ENCODE measurements around the gene PMP22.

The PMP22 gene

DNA sequence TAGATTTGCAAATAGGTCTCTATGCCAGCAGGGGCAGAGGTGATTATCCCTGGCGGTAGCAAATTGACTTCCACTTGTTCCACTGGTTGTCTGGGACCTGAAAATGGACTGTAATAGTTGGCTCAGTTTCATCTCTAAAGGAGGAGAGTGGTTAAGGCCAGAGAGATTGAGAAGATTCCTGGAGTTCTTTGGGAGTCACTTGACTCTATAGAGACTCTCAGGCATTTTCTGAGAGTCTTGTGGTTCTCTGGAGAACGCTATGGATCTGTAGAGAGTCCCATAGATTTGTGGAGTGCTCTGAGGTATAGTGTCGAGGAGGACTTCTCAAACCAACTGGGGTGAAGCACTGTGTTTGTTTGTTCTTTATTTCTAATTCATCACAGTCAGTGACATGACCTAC lies 8.9 kb upstream of the PMP22 start:
- no peak for DNase-seq (ENCODE audit: low read depth)

DNA sequence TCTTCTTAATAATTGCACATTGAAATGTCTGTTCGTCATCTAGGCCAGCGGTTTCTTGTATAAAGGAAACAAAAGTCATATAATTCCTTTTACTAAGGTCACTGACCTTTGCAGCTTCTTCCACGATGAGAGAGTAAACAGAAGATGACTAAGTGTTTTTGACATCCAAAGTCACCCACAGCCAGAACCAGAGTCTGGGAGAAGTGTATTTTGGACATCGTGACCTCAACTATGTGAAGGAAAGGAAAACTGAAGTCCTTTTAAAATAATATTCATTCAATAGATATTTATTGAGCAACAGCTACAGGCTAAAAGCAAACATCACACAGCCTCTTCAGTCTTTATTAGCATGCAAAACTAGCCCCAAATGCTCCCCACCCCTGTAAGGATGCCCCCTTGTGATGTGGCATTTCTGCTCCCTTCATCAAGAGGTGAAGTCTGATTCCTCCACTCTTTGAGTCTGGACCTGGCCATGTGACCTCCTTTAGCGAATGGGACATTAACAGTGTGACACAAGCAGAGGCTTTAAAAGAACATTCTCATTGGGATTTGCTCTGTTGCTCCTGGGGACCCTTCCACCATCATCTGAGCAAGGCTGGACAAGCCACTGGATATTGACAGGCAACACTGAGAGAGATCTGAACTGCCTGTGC lies 8.1 kb upstream of the PMP22 start:
- no peak for DNase-seq (ENCODE audit: low read depth)

DNA sequence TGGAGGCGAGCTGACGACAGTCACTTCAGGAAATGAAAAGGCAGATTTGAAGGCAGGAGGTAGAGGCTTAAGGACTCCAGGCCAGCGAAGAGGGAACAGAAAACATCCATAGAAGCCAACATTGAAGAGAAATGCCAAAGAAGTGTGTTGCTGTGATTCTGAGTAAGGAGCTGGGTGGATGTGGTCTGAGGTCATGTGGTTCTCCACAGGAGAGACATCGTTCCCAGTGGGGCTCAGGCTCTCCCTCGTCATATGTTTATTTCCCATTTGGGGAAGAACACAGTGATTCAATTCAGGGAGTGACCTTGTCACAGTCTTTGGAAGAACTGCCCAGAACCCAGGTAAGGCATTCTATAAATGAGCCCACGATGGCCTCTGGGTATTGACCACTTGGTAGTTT lies 6.6 kb upstream of the PMP22 start:
- no peak for DNase-seq (ENCODE audit: low read depth)

DNA sequence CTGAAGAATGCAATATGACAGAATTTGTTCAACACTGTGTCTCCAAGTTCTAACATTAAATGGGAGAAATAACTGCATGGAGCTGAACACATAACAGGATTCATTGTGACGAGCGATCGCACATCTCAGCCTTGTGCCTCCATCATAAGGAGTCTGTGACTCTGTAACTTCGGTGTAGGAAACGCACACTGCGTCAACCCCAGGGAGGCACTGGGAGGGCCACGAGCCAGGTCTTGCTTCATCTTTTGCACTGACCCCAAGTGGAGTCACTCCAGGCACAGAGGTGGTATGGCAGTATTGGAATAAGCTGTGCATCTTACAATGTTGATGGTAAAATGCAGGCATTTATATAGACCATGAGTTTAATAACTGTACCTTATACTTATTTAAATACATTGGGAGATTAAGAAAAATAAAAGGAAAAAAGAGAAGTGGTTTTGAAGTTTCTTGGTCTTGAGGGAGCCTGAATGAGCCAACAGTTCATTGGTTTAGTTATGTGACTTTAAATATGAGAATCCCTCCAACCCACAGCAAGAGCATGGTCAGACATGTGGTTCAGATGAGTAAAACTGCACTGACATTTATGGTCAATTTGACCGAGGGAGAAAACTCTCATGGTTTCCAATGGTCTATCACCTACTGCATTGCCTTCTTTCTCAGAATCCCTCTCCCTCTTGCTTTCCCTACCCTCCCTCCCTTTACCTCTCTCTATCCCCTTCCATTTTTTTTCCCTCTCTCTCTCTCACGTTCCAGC lies 5.7 kb upstream of the PMP22 start:
- DNase-seq (ENCODE audit: low read depth) = no peak

DNA sequence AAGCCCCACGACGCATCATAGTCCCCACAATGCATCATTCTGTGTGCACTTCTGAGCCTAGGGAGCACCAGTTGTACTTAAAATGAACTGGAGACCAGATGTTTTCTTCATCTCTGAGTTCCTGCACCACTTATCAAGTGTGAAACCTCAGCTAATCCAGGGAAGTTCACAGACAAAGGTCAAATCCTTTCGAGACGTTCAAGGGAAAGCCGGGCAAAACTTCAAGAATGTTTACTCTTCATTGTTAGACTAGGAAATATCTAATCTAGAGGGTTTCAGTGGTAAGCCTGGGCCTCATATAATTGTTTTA lies 4.6 kb upstream of the PMP22 start:
- DNase-seq (ENCODE audit: low read depth) = no peak

DNA sequence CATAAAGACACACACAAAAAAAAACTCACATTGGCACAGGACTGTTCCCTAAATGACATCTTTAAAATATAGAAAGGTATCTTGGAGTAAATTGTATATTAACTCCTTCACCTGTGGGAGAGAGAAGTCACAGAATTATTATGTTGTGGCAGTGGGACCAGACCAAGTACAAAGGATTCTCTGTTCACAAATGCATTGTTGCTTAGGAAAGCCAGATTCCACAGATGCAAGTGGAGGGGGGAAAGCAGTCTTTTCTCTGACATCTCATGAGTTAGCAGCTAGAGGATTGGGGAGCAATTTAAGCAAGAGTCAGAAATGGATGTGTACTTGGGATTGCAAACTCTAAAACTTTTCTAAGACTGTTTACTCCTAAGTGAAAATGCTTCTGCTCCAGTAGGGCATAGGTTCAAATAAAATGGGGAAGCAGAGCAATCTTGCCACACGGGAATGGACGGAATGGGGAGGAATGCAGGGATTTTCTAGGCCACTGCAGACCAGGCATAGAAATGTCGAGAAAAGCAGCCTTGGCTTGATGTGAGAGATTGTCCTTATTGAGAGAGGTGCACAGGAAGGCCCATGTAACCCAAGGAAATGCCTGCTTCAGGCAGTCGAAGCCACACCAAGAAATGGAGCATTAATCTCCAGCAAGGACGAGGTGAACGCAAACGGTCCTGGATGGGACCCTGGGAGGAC lies 4.1 kb upstream of the PMP22 start:
- DNase-seq (ENCODE audit: low read depth) = no peak

DNA sequence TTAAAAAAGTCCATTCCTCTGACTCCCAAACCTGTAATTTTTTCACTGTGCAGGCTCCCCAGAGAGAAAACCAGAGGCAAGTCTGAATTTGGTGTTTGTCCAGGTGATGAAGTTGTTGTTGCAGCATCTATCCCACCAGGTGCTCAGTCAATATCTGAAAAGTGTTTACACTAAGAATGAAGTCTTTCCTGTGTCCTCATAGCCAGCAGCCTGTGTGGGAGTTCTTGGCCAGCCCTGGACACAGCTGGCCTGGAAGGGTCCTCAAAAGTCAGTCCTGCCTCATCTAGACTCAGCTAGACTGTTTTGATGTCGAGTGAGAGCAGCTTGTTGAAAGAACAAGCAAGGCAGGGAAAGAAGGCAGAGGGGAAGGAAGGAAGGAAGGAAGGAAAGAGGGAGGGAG lies 3.3 kb upstream of the PMP22 start:
- DNase-seq (ENCODE audit: low read depth) = no peak

DNA sequence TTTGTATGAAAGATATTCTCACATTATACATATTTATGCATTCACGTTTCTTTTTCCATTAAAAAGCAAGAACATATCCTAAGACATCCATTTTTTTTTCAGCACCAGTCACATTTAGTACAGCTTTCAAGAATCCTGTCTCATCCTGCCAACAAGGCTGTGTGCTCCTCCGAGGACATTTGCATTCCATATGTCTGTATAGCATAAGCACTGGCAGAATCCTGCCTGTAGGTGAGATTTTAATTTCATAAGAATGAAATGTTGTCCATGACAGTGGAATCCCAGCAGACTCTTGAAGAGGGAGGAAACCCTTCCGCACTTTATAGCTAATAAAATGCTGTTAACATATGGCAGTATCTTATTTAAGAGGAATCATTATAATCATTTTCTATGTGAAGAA lies 2.9 kb upstream of the PMP22 start:
- DNase-seq (ENCODE audit: low read depth) = no peak

DNA sequence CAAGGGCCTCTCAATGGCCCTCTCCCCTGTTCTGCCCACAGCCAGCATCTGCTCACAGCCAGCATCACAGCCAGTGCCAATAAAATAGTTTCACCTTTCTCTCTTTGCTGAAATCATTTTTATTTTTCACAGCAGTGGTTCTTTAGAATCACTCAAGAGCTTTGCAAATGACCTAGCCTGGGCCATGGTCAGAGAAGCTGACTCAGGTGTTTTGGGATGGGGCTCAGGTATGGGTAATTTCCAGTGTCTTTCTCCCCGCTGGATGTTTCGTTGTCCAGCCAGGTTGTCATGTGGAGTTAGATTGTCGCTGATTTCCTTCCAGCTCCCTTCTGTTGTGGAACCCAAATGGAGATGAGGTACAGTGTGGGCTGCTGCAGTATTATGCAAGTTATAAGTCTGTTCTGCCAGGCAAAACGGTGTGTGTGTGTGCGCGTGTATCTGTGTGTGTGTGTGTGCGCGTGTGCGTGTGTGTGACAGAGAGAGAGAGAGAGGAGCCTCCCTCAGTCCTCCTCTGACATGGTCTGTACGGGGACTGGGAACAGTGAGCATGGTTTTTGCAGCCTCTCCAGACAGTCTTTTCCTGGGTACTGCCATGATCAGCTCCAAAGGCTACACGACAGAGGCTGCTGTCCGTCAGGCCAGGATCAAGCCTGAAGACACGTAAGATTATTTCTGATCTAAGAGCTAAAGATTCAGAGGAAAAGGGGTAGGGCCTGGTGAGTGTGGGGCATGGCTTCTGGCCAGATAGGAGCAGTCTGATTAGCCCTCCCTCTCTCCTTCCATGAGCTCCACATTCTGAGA lies 1.4 kb upstream of the PMP22 start:
- no peak for DNase-seq (ENCODE audit: low read depth)

DNA sequence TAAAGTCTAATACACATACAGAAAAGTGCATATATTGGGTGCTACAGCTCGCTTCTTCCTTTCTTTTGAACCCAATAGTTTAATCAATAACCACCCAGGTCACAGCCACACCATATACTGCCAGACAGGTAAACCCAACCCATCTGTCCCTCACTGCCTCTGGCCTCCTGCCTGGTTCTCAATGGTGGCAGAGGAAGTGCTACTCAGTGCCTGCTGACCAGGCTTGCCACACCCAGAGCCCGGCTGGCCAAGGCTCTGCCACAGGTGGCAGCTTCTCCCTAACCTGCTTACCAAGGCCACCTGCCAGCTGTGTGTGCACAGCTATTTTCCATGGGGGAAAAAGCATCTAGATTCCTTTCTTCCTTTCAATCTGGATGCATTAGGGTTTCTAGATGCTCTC lies 584 bp downstream of the PMP22 start:
- no peak for DNase-seq (ENCODE audit: low read depth)

DNA sequence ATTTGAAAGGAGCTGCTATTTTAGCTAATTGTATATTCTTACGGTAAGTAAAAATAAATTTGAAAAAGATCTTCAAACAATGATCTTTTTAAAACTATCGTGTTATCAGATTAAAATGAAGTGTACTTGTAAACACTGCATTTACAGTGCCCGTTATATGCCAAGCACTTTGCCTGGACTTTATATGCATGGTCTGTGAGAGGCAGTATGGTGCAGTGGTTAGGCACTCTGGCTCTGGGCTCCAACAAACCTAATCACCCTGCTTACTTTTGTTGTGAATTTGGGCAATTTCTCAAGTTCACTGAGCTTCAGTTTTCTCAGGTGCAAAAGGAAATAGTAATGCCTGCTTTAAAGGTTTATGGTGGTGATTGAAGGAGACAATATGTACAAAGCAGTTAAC lies 1.4 kb downstream of the PMP22 start:
- DNase-seq (ENCODE audit: low read depth) = no peak

DNA sequence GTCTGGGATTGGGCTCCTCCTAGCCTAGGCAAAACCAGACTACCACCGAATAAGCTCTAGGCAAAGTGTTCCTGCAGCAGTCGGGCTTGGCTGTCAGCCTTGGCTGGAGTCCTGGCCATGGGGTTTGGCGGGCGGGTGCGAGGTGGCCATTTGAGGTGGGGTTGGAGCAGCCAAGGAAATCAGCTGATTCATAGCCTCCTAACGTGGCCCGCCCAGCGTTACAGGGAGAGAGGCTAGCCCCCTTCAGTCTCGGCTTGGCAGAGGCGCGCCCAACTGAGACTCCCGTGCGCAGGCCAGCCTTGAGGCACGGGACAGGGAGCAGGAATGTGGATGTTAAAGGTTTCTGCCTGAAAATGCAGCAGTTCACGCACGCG lies 1.9 kb downstream of the PMP22 start:
- DNase-seq (ENCODE audit: low read depth) = no peak

DNA sequence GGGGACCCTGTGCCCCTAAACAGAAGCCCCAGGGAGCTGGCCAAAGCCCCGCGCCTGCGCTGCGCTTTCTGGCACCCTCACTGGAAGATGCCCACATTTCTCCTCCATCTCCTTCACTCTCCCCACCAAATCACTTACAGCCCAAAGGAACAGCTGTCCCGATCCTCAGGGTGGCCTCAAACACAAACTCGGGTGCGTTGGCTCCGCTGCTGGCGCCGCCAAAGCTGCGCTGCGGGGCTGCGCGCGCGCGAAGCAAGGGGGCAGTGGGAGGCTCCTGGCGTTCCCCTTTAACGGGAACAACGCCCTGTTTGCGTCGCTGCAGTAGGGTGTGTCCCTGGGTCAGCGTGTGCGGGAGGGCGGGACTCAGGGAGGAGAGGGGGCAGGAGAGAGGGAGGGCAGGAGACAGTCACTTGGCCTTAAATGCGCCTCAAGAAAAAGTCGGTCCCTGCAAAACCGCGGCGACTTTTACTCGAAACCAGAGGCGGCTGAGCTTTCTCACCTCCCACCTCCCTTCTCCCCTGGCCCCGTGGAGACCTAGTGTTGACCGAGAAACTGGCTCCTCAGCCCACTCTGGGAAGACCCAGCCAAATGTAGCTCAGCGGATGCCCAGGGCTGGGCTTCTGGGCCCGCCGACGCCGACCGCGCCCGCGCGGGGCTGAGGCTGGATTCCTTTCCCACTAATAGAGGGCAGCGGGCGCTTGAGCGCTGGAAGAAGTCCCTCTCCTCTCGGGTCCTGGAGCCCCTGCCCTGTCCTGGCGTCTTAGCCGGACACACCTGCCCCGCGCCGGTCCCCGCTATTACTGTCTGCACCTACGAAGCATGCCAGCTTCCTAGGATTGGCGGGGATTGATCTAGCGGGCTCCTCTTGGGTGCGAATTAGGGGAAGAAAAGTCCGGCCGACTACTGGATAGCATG lies 2.6 kb downstream of the PMP22 start:
- no peak for DNase-seq (ENCODE audit: low read depth)

DNA sequence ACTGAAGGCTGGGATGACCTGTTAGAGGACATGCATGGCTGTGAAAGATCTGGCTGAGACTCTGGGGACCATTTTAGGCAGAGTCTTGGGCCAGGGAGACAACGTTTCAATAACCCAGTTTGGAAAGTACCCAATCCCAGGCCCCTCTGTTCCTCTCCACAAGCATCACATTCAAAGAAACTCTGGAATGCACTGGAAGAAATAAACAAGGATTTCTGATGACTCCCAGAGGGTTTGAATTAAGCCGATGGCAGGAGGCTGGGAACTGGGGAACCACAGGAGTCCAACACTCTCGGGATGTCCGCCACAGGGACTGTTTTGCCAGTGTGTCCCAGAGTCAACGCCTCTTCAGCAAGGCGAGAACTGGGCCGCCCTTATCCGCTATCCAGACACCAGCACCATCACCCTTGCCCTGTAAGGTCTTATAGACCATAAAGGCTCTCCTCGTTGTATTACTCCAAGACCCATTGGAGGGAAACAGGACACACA lies 3.3 kb downstream of the PMP22 start:
- DNase-seq (ENCODE audit: low read depth) = no peak

DNA sequence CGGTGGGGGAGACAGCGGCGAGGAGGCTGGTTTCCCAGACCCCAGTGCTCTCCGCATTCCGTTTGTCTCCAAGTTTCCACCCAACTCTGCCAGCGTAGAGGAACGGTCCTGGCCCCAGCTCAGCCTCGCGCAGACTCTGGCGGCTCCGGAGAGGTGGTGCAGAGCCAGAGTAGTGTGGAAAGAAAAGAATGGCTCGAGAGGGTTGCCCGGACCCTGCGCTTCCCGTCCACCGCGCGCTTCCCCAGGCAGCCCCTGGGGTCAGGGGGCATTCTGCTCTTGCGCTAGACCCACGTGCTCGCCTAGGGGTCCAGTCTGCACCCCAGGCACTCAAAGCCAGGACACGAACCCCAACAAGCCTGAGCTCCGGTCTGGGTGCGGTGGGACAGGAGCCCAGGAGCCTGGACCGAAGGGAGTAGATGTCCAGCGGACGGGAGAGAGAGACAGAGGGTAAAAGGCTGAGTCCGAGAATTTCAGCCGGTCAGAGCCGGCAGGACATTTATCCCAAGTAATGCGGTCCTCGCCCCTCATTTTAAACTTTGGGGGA lies 3.8 kb downstream of the PMP22 start:
- DNase-seq (ENCODE audit: low read depth) = no peak

DNA sequence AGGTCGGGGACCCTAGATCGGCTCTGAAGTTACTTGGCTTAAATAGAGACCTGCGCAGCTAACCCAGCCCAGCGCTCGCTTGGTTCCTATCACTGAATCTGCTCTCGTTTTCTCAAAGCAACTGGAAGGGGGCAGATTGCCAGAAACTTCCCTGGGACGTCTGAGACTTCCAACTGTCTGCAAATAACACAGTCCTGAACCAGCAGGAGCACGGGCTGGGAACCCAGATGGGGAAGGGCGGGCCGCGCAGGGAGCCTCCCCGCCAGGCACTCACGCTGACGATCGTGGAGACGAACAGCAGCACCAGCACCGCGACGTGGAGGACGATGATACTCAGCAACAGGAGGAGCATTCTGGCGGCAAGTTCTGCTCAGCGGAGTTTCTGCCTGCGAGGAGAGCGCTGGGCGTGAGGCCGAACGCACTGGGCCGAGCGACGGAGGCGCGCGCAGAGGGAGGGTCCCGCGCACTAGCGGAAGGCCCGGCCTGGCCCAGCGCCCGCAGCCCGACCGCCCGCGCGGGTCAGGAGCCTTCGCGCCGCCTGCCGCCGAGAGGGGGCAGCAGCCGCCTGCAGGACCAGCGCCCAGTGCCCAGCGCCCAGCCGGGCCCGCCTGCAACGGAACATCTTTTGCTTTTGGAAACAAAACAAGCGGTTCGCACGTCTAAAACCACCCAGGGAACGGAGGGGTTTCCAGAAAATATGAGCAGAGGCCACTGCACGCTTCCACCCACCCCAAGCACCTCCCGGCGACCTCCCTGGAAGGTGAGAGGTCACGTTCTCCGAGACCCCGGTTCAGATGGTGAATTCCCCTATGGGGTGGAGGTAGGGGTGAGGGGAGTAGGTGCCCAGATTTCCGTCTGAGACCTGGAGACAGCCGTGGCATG lies 4.5 kb downstream of the PMP22 start:
- DNase-seq (ENCODE audit: low read depth) = peak; percentile 19

DNA sequence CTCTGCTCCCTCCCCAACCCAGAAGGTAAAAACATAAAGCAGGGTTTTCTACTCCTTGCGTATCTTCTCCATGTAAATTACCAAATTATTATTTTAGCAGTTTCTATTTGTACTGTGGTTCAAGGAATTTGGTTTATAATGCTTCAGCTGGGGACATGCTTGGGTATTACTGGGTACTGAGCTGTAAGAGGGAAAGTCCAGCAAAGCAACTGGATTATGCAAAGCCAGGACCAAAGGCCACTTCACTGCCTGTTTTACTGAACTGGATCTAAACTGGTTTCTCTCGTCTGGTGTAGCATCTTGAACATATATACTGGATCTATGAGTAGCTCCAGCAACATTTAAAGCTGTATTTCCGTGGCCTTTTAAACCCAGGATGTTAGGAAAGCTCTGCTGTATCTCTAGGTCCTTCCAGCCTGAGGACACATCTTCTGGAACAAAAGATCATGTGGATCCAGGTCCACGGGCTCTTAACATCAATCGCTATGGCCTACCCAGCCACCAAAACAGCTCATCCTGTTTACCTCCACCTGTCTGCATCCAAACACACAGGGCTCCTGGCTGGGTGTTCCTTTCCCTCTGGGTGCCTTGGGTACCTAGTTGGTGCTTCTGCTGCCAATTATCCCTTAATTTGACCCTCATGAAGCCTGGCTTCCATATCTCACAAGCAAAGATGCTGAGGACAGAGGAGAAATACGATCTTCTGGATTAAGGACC lies 7.2 kb downstream of the PMP22 start:
- no peak for DNase-seq (ENCODE audit: low read depth)

DNA sequence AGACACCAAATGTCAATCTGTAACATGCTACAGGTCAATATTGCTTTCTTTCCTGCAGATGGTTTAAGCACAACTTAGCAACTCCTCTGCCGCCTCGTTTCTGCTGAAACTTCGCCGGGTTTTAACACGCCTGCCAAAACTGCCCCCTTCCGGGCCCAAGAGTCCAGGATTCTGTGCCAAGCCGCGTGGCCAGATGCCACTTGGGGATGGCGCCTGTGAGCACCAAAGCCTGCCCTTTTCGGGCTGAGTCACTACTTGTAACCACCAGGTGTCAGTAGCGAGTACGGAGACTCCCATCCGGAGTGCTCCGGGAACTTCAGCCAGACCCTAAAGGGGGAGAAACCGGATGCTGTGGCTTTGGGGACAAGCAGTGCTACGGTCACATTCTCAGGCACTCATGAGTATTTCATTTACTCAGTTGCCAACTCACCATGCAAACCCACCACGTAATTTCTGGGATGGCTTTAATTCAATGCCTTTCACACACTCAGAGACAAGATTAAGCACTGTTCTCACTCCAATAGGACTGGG lies 7.8 kb downstream of the PMP22 start:
- DNase-seq (ENCODE audit: low read depth) = peak; percentile 10

DNA sequence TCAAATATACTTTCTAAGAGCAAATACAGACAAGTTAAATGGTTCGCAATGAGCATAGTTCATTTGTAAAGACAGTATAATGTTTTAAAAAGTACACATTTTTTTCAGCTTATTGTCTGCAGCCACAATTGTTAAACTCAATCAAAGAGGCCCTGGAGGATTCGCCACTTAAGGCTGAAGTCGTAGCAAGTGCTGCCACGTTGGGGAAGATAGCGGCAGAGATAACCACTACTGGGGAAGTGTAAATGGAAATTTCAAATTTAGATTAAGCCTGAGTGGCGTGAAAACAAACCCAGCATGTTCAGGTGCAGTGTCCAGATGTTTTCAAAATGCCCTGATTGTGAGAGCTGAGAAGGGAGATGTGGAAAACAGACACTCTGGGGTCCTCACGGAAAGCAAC lies 8.4 kb downstream of the PMP22 start:
- no peak for DNase-seq (ENCODE audit: low read depth)
